ENCODE data around the gene SLC16A1.
"Not testable (repeated sequence)": the region's sequence is repeated elsewhere in the genome, so short reads cannot be mapped to it uniquely, and the experiment has no call there.

The SLC16A1 gene

GRCh38 chr1:112971006-112971405 lies 15.0 kb upstream of the SLC16A1 start:
- DNase-seq (ENCODE audit: low read depth in 2 of 2): no peak

GRCh38 chr1:112964347-112964746 lies 8.4 kb upstream of the SLC16A1 start:
- DNase-seq (ENCODE audit: low read depth in 2 of 2): no peak

DNA sequence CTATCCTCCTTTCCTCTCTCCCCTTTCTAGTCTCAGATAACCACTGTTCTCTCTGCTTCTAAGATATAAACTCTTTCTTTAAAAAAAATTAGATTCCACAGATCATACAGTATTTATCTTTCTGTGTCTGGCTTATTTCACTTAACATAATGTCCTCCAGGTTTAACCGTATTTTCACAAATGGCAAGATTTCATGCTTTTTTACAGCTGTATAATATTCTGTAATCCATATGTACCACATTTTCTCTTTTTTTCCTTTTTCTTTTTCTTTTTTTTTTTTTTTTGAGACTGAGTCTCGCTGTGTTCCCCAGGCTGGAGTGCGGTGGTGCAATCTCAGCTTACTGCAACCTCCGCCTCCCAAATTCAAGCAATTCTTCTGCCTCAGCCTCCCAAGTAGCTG lies 5.1 kb upstream of the SLC16A1 start:
- no peak for DNase-seq (ENCODE audit: low read depth in 2 of 2)

DNA sequence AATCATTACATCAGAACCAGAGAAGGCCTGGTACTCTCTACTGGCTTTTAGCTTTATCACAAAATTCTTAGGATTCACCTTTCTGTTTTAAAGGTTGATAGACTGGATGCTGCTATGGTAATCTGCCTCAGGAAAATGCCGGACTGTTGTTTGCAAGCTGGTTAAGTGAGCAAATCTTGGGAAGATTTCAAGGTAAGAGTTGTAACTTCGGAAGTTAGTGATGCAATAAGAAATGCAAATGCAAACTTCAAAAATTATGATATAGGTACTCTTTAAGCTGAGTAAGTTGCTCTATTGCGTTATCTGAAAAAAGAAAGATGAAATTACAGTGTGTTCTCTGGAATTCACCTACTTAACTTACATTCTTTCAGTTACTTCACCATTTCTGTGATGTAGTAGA lies 4.4 kb upstream of the SLC16A1 start:
- no peak for DNase-seq (ENCODE audit: low read depth in 2 of 2)

GRCh38 chr1:112958236-112958635 lies 2.2 kb upstream of the SLC16A1 start:
- not testable (repeated sequence) for DNase-seq (ENCODE audit: low read depth in 2 of 2)

GRCh38 chr1:112957133-112957812 lies 1.3 kb upstream of the SLC16A1 start:
- peak; percentile 8 to 18 for DNase-seq (ENCODE audit: low read depth in 2 of 2)

DNA sequence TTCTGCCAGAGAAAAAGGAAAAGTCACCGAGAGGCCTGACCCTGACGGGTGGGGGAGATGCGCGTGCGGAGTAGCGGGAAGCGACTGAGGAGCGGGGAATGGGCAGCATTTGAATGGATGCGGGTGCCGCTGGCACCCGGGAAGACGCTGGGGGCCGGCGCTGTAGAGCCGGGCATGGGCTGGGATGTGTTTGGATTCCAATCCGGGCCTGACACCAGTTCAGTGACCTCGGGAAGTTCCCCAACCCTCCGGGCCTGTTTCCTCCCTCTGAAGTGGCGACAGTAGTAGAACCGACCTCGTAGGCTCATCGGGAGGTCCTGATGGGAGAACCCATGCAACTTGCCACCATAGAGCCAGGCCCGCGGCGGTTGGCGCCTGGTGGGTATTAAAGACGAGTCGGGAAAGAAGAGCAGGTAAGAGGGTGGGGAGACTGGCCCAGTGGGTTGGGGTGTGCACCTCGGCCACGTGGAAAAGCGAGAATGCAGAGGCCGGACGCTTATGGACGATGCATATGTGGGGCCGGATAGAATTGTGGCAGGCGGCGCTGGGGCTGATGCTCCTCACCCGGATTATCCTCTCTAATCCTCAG lies 642 bp upstream of the SLC16A1 start:
- DNase-seq (ENCODE audit: low read depth in 2 of 2): peak; percentile 10 to 11

- peak; percentile 58 to 62 for DNase-seq (ENCODE audit: low read depth in 2 of 2)
Observed at GRCh38 chr1:112954945-112955772, 837 bp downstream of the SLC16A1 start.

- no peak for DNase-seq (ENCODE audit: low read depth in 2 of 2)
Observed at GRCh38 chr1:112954017-112954650, 1.9 kb downstream of the SLC16A1 start.

DNA sequence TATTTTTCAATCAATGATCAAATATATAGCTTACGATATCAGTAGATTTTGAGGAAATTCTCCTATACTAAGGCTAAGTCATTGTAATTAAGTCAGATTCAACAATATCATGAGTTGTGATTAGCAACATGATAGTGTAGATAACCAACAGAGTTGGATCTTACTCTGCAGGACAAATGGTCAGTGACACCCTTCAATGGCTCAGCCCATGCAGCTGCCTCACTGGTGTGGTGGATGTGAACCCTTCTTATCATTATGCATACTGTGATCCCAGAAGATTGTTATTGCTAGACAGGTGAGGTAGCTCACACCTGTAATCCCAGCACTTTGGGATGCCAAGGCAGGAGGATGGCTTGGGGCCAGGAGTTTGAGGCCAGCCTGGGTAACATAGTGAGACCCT lies 5.6 kb downstream of the SLC16A1 start:
- DNase-seq (ENCODE audit: low read depth in 2 of 2): no peak

DNA sequence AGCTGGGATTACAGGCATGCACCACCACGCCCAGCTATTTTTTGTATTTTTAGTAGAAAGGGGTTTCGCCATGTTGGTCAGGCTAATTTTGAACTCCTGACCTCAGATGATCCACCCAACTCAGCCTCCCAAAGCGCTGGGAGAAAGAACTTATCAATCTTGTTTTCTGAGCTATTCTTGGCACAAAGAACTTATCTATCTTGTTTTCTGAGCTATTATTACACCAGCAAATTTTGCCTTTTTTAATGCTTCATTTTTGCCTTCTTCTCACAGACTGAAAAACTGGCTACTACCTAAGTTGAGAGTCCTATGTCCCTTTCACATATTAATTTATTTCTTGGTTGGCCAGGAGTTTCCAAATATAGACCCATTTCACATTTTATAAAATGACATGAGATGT lies 9.3 kb downstream of the SLC16A1 start:
- DNase-seq (ENCODE audit: low read depth in 2 of 2): no peak

- no peak for DNase-seq (ENCODE audit: low read depth in 2 of 2)
Observed at GRCh38 chr1:112939810-112940209, 16.2 kb downstream of the SLC16A1 start.

DNA sequence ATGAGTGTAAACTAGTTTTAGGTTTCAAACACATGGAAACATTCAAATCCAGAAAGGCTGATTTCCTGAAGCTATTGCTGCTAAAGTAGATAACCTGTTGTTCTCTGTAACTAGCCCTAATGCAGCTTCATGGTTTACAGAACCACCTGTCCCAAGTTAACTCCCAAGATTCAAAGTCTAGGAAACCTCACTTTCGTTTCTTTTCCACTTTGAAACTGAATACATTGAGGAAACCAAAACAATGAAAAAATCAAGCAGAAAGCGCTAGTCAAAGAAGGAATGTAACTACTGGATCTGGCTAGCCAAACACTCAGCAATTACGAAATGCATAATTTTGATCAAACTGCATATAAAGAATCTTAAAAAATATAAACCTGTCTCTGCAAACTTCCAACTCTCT lies 17.8 kb downstream of the SLC16A1 start:
- no peak for DNase-seq (ENCODE audit: low read depth in 2 of 2)

DNA sequence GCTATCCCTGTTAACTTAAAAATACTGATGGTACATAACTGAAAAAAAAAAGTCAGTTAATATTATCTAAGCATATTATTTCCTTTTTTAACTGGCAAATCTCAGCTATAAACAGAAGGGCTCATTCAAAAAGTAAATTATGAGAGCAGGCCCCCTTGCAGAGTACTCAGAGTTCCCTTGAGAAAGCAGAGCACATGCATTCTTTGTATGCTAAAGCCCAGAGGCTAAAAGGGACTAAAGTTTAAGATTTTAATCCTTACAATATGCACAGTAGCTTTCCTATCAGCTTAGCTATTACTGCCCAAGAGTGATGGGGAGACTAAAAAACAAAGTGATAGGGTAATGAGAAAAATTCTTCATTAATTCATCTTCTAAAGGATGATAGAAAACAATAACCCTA lies 18.5 kb downstream of the SLC16A1 start:
- no peak for DNase-seq (ENCODE audit: low read depth in 2 of 2)

DNA sequence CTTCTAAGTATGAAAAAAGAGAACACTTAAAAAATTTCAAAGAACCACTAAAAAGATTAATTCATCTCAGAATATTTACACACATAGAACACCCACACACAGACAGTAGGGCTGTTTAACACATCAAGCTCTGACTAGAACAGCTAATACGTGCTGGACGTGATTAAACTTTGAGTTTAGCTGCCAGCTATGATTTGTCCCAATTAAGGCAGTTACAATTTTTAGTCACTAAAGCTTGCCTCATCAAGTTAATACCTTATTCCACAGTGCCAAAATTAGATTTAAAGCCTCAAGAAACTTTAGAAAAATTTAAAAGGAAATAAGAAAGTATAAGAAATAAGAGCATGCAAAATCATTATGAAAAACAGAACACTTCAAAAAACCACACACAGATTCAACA lies 18.9 kb downstream of the SLC16A1 start:
- DNase-seq (ENCODE audit: low read depth in 2 of 2): no peak

DNA sequence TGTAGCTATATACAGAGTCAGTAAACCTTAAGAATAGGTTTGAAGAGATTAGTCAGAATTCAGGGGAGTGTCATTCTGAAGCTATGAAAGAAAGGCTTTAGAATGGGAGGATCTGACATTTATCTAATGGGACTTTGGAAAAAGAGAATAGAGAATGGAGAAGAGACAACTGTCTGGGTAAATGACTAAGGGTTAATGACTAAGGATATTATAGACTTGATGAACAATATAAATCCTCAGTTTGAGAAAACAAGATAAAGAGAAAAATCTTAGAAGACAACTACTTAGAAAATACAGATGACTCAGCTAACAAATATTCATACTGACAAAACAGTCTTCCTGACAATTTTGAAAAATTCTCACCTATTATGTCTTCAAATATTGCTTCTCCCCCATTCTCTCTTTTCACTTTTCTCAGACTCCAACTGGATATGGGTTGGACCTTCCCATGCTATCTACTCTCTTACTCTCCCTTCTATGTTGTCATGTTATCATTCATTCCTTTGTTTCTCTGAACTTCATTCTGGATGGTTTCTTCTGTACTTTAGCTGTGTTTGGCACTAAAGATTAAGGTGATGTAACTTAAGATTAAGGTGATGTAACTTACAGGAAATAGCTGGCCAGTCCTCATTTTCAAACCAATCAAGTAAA lies 20.4 kb downstream of the SLC16A1 start:
- no peak for DNase-seq (ENCODE audit: low read depth in 2 of 2)

GRCh38 chr1:112934577-112934976 lies 21.4 kb downstream of the SLC16A1 start:
- no peak for DNase-seq (ENCODE audit: low read depth in 2 of 2)

DNA sequence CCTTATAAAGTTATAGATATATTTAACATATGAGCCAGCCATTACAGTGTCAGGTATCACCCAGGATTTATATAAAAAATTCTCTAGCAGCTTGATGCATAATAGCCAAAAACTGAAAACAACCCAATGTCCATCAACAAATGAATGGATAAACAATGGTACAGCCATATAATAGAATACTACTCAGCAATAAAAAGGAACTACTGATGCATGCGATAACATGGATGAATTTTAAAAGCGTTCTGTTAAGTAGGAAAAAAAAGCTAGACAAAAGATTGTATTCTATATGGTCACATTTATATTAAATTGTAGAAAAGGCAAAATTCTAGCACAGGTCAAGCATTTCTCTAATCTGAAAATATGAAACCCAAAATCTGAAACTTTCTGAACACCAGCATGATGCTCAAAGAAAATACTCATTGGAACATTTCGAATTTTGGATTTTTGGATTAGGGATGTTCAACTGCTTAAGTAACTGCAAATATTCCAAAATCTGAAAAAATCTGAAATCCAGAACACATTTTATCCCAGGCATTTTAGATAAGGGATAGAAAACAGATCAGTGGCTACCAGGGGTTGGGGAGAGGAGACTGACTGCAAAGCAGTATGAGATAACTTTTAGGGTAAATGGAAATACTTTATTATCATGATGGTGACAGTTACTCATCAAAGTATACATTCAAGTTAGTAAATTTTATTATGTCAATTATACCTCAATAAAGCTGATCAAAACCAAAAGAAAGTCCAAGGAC lies 22.0 kb downstream of the SLC16A1 start:
- no peak for DNase-seq (ENCODE audit: low read depth in 2 of 2)

GRCh38 chr1:112929979-112930378 lies 26.0 kb downstream of the SLC16A1 start:
- no peak for DNase-seq (ENCODE audit: low read depth in 2 of 2)

- DNase-seq (ENCODE audit: low read depth in 2 of 2): no peak
Observed at GRCh38 chr1:112927462-112927990, 28.5 kb downstream of the SLC16A1 start.

GRCh38 chr1:112926858-112927257 lies 29.1 kb downstream of the SLC16A1 start:
- no peak for DNase-seq (ENCODE audit: low read depth in 2 of 2)
